HG03558 (cell line): ENCODE results near the gene TFDP2.
"Not testable (repeated sequence)": the region's sequence is repeated elsewhere in the genome, so short reads cannot be mapped to it uniquely, and the experiment has no call there.

Experiments used
- ATAC-seq: cut with Tn5 transposase; IDR thresholded peaks from one replicate; pipeline ENCODE4 v1.9.1; 2021; ENCODE audit warnings: moderate number of reproducible peaks; ENCODE audit not compliant: unreplicated experiment; ENCODE audit errors: extremely low read depth

Gene TFDP2

GRCh38 chr3:142077859-142078500 lies 71.4 kb downstream of the TFDP2 start:
- ATAC-seq = no peak

GRCh38 chr3:142077155-142077858 lies 72.0 kb downstream of the TFDP2 start:
- no peak for ATAC-seq

GRCh38 chr3:142075656-142076055 lies 73.7 kb downstream of the TFDP2 start:
- not testable (repeated sequence) for ATAC-seq

- no peak for ATAC-seq
These were observed 76.5 kb downstream of the TFDP2 start for GRCh38 chr3:142072816-142073215.

GRCh38 chr3:142065932-142066331 lies 83.4 kb downstream of the TFDP2 start:
- no peak for ATAC-seq

DNA sequence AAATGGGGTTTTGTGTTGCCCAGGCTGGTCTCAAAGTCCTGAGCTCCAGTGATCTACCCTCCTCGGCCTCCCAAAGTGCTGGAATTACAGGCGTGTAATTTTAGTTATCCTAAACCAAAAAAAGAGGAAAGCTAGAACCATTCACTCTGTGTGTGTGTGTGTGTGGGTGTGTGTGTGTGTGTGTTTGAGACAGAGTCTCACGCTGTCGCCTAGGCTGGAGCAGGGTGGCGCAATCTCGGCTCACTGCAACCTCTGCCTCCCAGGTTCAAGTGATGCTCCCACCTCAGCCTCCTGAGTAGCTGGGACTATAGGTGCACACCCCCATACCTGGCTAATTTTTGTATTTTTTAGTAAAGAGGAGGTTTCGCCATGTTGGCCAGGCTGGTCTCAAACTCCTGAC lies 84.0 kb downstream of the TFDP2 start:
- ATAC-seq = no peak

GRCh38 chr3:142064454-142064853 lies 84.9 kb downstream of the TFDP2 start:
- ATAC-seq = no peak

DNA sequence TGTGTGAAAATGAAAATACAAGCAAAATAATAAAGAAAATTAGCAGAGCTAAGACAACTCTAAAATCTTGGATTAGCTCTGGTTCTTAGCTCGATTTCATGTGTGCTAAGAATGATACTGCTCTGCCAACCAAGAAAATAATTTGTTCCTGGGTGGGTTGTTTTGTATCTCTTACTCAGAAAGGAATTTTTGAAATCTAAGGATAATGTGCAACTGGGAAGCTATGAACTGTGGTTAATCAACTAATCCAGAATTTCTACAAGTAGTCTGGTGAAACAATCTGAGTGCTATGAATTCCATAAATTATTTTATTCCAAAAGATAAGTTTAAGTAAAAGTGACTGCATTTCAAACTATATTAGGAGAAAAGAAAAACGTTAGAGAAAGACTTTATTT lies 92.0 kb downstream of the TFDP2 start:
- ATAC-seq = no peak

DNA sequence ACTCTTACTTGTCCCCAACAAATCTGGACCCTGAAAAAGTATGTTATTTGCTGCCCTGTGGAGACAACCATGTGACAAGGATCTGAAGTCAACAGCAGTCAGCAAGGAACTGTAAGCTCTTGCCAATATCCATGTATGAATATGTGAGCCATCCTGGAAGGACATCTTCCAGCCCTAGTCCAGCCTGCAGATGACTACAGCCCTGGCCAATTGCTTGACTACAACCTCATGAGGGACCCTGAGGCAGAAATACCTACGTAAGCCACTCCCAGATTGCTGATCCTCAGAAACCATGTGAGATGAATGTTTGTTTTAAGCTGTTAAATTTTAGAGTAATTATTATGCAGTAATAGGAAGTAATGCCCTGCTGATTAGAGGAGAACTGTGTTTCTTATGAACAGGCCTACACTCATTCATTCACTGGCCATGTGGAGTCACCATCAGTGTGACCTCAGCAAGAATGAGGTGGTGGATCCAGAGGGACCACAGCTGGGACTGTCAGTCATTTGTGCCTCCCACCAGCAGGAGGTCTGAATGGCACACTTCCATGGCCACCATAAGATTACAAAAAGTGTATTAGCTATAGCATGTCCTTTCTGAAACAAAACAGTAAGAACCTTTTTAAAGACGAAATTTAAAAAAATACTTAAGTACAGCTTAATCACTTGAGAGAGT lies 92.6 kb downstream of the TFDP2 start:
- no peak for ATAC-seq

DNA sequence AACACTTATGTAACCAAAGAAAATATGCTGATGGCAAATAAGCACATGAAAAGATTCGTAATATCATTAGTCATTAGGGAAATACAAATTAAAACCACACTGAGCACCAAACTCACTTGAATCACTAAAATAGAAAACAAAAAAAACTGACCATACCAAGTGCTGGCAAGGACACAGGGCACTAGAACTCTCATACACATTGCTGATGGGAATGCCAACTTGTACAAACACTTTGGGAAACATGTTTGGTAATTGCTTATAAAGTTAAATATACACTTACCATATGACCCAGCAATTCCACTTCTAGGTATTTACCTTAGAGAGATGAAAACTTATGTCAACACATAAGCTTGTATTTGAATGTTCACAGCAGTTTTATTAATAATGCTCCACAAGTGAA lies 95.5 kb downstream of the TFDP2 start:
- no peak for ATAC-seq

- no peak for ATAC-seq
These were observed 96.1 kb downstream of the TFDP2 start for GRCh38 chr3:142053244-142053643.

DNA sequence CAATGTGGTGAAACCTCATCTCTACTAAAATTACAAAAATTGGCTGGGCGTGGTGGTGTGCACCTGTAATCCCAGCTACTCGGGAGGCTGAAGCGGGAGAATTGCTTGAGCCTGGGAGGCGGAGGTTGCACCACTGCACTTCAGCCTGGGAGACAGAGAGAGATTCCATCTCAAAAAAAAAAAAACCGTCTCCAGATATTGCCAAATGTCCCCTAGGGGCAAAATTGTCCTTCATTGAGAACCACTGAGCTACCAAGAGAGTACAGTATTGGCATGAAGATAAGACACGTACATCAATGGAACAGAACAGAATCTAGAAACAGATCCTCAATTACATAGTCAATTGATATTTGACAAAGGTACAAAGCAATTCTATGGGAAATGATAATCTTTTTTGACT lies 98.0 kb downstream of the TFDP2 start:
- no peak for ATAC-seq

DNA sequence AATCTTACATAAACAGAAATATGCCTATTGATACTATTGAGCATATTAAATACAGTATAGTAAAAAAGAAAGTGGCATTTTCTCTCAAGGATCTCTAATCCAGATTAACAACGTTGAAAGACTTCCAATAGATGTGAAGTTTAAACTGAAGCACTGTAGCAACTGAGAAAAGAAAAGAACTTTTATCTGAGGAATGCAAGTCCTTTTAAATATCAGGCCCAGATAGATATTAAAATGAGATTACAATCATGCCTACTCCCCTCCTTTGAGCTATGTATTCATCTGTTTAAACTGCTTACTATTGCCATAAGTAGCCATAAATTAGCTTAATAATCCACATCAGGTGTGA lies 102.3 kb downstream of the TFDP2 start:
- no peak for ATAC-seq

- ATAC-seq = no peak
These were observed 102.9 kb downstream of the TFDP2 start for GRCh38 chr3:142046320-142047020.

GRCh38 chr3:142040941-142041491 lies 108.3 kb downstream of the TFDP2 start:
- no peak for ATAC-seq

DNA sequence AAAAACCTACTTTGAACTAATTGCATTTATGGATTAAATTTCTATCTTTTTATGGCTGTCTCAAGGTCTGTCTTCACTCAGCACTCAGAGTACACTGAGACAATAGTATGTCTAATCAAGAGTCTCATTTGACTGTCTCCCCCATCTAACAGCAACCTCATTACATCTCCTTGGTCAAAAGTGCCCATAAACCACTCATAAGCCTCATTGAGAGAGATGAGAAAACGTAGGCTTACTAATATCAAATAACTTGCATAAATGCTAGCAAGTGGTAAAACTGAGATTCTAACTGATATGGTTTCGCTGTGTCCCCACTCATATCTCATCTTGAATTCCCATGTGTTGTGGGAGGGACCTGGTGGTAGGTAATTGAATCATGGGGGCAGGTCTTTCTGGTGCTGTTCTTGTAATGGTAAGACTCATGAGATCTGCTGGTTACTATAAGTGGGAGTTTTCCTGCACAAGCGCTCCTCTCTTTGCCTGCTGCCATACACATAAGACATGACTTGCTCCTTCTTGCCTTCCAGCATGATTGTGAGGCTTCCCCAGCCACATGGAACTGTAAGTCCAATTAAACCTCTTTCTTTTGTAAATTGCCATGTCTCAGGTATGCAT lies 113.9 kb downstream of the TFDP2 start:
- ATAC-seq = no peak

GRCh38 chr3:142033292-142033691 lies 116.1 kb downstream of the TFDP2 start:
- no peak for ATAC-seq

GRCh38 chr3:142031575-142031974 lies 117.8 kb downstream of the TFDP2 start:
- no peak for ATAC-seq

- no peak for ATAC-seq
These were observed 119.6 kb downstream of the TFDP2 start for GRCh38 chr3:142029791-142030190.

DNA sequence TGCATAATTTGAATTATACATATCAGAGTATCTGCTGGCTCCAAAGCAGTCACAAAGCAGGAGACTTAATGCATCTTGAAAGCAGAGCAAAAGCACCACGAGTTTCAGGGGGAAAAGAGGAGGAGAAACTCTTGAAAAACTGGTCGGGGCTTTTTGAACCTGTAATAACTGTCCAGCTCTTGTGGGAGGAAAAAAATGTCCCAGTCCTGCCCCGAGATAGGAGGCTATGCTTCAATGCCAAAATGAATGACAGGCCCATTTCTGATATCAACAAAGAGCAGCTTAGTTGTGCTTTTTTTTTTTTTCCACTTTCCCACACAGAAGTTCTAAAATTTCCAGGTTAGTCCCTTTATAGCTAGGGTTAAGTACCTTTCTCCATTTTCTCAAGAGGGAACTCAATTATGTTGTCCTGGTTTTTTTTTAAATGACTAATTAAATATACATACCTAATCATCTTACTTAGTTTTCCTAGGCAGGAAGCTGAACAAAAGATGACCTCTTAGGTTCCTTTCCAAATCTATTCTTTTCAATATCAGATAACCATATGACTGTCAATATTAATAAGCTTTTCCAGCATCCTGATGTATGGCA lies 120.2 kb downstream of the TFDP2 start:
- no peak for ATAC-seq
